Measurements from ENCODE around the gene GPC3.

Gene GPC3

DNA sequence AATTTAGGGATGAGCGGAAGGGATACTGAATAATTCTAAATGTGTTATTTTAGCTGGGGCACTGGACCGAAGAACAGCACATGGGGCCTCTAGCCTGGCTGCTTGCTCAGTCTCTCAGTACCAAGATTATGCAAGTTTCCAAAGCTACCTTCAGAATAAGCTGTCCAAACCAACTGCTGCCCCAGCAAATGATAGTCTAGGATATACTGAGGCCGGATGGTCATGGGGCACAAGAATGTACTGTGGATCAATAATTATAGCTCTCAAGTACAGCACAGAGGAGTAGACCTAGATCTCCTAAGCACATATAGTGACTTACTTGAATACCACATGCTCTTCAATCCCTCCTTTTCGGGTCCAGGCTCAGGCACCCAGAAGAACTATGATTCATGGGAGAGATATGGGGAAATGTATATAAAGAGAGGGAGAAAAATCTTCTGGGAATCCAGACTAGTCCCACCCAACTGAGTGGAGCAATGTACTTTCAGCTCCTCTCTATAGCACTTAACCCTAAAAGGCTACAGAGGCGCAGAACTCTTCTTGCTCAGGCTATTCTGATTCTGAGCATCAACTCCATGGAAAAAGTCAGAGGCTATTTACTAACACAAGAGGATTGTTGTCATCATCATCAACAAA is 409.8 kb downstream of the GPC3 start:
- Histone ChIP-seq H3K4me3 (ENCODE audit: low read length) (no peak overlapping the region), H4K20me1 (ENCODE audit: control insufficient read depth, insufficient read depth, low read depth, low read length) (no peaks in the 10 kb centered on the region), H3K79me2 (ENCODE audit: control insufficient read depth, low read length) (no peaks in the 10 kb centered on the region), H3F3A (ENCODE audit: control insufficient read depth, insufficient read depth) (no peaks in the 10 kb centered on the region), H3K4me1 (ENCODE audit: control insufficient read depth, low read length) (no peaks in the 10 kb centered on the region), H3K9me2 (replicated peaks; ENCODE audit: control insufficient read depth, low read length) (no peaks in the 10 kb centered on the region), H3K4me2 (ENCODE audit: low read length) (no peak overlapping the region), H3K27me3 (ENCODE audit: control insufficient read depth, low read length) (no peaks in the 10 kb centered on the region), H3K9me3 (ENCODE audit: control insufficient read depth, insufficient read depth, low read length) (no peaks in the 10 kb centered on the region), H3K27ac (ENCODE audit: low read depth, low read length) (no peak overlapping the region), H3K36me3 (ENCODE audit: control insufficient read depth, low read length) (no peaks in the 10 kb centered on the region)
- TF ChIP-seq, protein P1, sequence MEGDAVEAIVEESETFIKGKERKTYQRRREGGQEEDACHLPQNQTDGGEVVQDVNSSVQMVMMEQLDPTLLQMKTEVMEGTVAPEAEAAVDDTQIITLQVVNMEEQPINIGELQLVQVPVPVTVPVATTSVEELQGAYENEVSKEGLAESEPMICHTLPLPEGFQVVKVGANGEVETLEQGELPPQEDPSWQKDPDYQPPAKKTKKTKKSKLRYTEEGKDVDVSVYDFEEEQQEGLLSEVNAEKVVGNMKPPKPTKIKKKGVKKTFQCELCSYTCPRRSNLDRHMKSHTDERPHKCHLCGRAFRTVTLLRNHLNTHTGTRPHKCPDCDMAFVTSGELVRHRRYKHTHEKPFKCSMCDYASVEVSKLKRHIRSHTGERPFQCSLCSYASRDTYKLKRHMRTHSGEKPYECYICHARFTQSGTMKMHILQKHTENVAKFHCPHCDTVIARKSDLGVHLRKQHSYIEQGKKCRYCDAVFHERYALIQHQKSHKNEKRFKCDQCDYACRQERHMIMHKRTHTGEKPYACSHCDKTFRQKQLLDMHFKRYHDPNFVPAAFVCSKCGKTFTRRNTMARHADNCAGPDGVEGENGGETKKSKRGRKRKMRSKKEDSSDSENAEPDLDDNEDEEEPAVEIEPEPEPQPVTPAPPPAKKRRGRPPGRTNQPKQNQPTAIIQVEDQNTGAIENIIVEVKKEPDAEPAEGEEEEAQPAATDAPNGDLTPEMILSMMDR (IDR thresholded peaks at IDR 0.05; ENCODE audit: low read depth, low read length, poor library complexity, severe bottlenecking), result no peak
- no peak for TF ChIP-seq EZH2phosphoT487 (IDR thresholded peaks at IDR 0.05; ENCODE audit: borderline replicate concordance, low read length)

DNA sequence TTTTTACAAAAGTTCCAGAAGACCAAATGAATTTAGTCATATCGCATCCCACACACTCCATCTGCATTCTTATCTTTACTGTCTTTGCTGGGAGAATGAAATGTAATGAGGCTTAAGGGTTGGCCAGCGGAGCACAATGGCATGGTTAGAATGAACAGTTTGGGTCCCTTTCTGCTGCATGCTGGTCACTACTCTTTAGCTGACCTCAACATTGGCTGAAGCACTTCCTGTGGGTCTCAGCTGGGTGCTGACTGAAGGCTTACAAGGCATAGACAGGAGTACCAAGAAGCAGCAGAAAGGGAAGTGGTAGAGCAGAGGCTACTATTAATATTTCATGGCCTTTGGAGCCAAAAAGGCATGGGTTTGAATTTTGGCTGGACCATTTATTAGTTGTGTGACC is 410.7 kb downstream of the GPC3 start:
- H3K4me1 ChIP-seq (ENCODE audit: control insufficient read depth, low read length), result no peaks in the 10 kb centered on the region
- H3K36me3 ChIP-seq (ENCODE audit: control insufficient read depth, low read length), result no peaks in the 10 kb centered on the region
- H3K27me3 ChIP-seq (ENCODE audit: control insufficient read depth, low read length), result no peaks in the 10 kb centered on the region
- no peaks in the 10 kb centered on the region for H4K20me1 ChIP-seq (ENCODE audit: control insufficient read depth, insufficient read depth, low read depth, low read length)
- no peak overlapping the region for H3K4me3 ChIP-seq (ENCODE audit: low read length)
- TF ChIP-seq EZH2phosphoT487 (IDR thresholded peaks at IDR 0.05; ENCODE audit: borderline replicate concordance, low read length), result no peak
- TF ChIP-seq, protein P1 (IDR thresholded peaks at IDR 0.05; ENCODE audit: low read depth, low read length, poor library complexity, severe bottlenecking), result no peak
- no peak overlapping the region for H3K4me2 ChIP-seq (ENCODE audit: low read length)
- no peaks in the 10 kb centered on the region for H3F3A ChIP-seq (ENCODE audit: control insufficient read depth, insufficient read depth)
- H3K27ac ChIP-seq (ENCODE audit: low read depth, low read length), result no peak overlapping the region
- no peaks in the 10 kb centered on the region for H3K9me3 ChIP-seq (ENCODE audit: control insufficient read depth, insufficient read depth, low read length)
- no peaks in the 10 kb centered on the region for H3K79me2 ChIP-seq (ENCODE audit: control insufficient read depth, low read length)
- H3K9me2 ChIP-seq (replicated peaks; ENCODE audit: control insufficient read depth, low read length), result no peaks in the 10 kb centered on the region

DNA sequence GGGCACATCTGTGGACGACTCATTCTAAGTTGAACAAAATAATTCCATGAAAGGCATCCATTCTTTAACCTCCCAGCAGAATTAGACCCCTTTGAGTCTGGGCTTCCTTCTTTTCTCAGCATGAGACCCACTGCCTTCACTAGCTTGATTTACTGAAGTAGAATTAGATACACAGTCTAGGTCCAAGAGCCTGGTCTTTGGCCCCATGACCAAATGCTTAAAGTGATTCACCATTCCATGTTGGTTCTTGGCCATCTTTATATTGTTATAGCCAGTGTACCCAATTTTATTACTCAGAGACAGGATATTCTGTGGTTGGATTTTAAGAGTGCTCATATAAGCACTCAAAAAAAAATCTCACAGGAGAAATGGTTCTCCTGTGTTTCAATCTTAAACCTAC is 414.8 kb downstream of the GPC3 start:
- no peak overlapping the region for H3K4me2 ChIP-seq (ENCODE audit: low read length)
- no peak for TF ChIP-seq EZH2phosphoT487 (IDR thresholded peaks at IDR 0.05; ENCODE audit: borderline replicate concordance, low read length)
- TF ChIP-seq, protein P1 (IDR thresholded peaks at IDR 0.05; ENCODE audit: low read depth, low read length, poor library complexity, severe bottlenecking), result no peak
- no peaks in the 10 kb centered on the region for H4K20me1 ChIP-seq (ENCODE audit: control insufficient read depth, insufficient read depth, low read depth, low read length)
- H3K4me3 ChIP-seq (ENCODE audit: low read length), result no peak overlapping the region
- H3K9me3 ChIP-seq (ENCODE audit: control insufficient read depth, insufficient read depth, low read length), result no peaks in the 10 kb centered on the region
- H3K79me2 ChIP-seq (ENCODE audit: control insufficient read depth, low read length), result no peaks in the 10 kb centered on the region
- no peaks in the 10 kb centered on the region for H3K4me1 ChIP-seq (ENCODE audit: control insufficient read depth, low read length)
- H3K36me3 ChIP-seq (ENCODE audit: control insufficient read depth, low read length), result no peaks in the 10 kb centered on the region
- H3K27me3 ChIP-seq (ENCODE audit: control insufficient read depth, low read length), result no peaks in the 10 kb centered on the region
- no peaks in the 10 kb centered on the region for H3F3A ChIP-seq (ENCODE audit: control insufficient read depth, insufficient read depth)
- H3K9me2 ChIP-seq (replicated peaks; ENCODE audit: control insufficient read depth, low read length), result no peaks in the 10 kb centered on the region
- no peak overlapping the region for H3K27ac ChIP-seq (ENCODE audit: low read depth, low read length)

Measured in DOHH2 (cell line).